Common myeloid progenitor, CD34-positive (primary cell): Measurements from ENCODE around the gene CSF2.

ENCODE experiments used
- CTCF ChIA-PET: fragments of 350-600 bp; sonication (Branson Sonifier 250); formaldehyde crosslinking; loops from one replicate; lab custom pipeline; 2021; ENCODE audit warnings: antibody characterized with exemption; lab: Charles Lee
- POLR2A ChIA-PET: fragments of 350-600 bp; sonication (Branson Sonifier 250); formaldehyde crosslinking; loops from one replicate; lab custom pipeline; 2021; ENCODE audit warnings: antibody characterized with exemption; lab: Charles Lee
- DNase-seq, 3 donors: peaks; one replicate each; pipeline versions ENCODE4 v3.0.0 to v3.0.0-alpha.2; 2013
- H3K27ac ChIP-seq, 2 experiments: 1 replicate in 1 of 2; 2 replicates in 1 of 2; pipeline ENCODE4 v1.7.0; 2013; ENCODE audit warnings: inconsistent platforms in 2 of 2, low read length in 2 of 2, mild to moderate bottlenecking in 2 of 2, low read depth in 1 of 2, moderate library complexity in 1 of 2; ENCODE audit not compliant: severe bottlenecking in 2 of 2, insufficient read depth in 1 of 2, poor library complexity in 1 of 2
- H3K27me3 ChIP-seq, 5 experiments: replicated peaks in 2 of 5; 1 replicate in 3 of 5; 2 replicates in 2 of 5; pipeline versions ENCODE4 v1.6.1 to v1.7.0; 2013; ENCODE audit warnings: low read length in 4 of 5, mild to moderate bottlenecking in 2 of 5, moderate library complexity in 2 of 5, inconsistent platforms in 1 of 5; ENCODE audit not compliant: insufficient read depth in 5 of 5, control insufficient read depth in 4 of 5
- H3K36me3 ChIP-seq, 4 experiments: 1 replicate in 2 of 4; 2 replicates in 2 of 4; pipeline versions ENCODE4 v1.6.1 to v1.7.0; 2013; ENCODE audit warnings: low read length in 3 of 4, control low read depth in 1 of 4, mild to moderate bottlenecking in 1 of 4; ENCODE audit not compliant: control insufficient read depth in 4 of 4, insufficient read depth in 4 of 4
- H3K4me1 ChIP-seq, 4 experiments: 1 replicate in 3 of 4; 2 replicates in 1 of 4; pipeline versions ENCODE4 v1.6.1 to v1.7.1; 2013; ENCODE audit warnings: low read length in 3 of 4, mild to moderate bottlenecking in 3 of 4, control low read depth in 1 of 4, inconsistent platforms in 1 of 4, moderate library complexity in 1 of 4; ENCODE audit not compliant: control insufficient read depth in 4 of 4, insufficient read depth in 4 of 4; ENCODE audit errors: control extremely low read depth in 1 of 4
- H3K4me3 ChIP-seq, 7 experiments: 1 replicate in 4 of 7; 2 replicates in 3 of 7; pipeline versions ENCODE4 v1.5.1 to v1.7.0; 2013; ENCODE audit warnings: mild to moderate bottlenecking in 7 of 7, low read length in 6 of 7, moderate library complexity in 6 of 7, inconsistent platforms in 2 of 7, low read depth in 2 of 7, control low read depth in 1 of 7; ENCODE audit not compliant: insufficient read depth in 4 of 7, control insufficient read depth in 1 of 7; ENCODE audit errors: extremely low read depth in 1 of 7
- H3K9me3 ChIP-seq, 5 experiments: 1 replicate in 4 of 5; 2 replicates in 1 of 5; pipeline versions ENCODE4 v1.6.1 to v1.7.1; 2013; ENCODE audit warnings: low read length in 4 of 5, mild to moderate bottlenecking in 2 of 5, inconsistent platforms in 1 of 5, low read depth in 1 of 5, moderate library complexity in 1 of 5; ENCODE audit not compliant: control insufficient read depth in 4 of 5, insufficient read depth in 2 of 5; ENCODE audit errors: control extremely low read depth in 1 of 5
- WGBS: methylation state at CpG from one replicate; pipeline ENCODE4 v1.1.5; 2013; ENCODE audit not compliant: insufficient coverage; 5-methylcytosine and 5-hydroxymethylcytosine counted together

The CSF2 gene

GRCh38 chr5:132029609-132030330 lies 43.8 kb upstream of the CSF2 start:
- ChIA-PET CTCF (interaction anchor here (0.6 to 0.7 kb wide), 3 partner anchors 9 to 442 kb away, joined by 3 read pairs; no protein-coding TSS in a partner anchor), POLR2A (no interaction called here)
- Histone ChIP-seq H3K9me3 (peaks cover 0 to 4% (median 0%) of the 10 kb centered on the region in 5 experiments), H3K36me3 (no peaks in the 10 kb centered on the region), H3K4me3 (no peak overlapping the region), H3K27ac (no peak overlapping the region), H3K27me3 (no peaks in the 10 kb centered on the region), H3K4me1 (no peaks in the 10 kb centered on the region)
- WGBS = 90% methylated on average over 4 of the region's 4 CpGs
- DNase-seq = no peak

GRCh38 chr5:132030610-132031009 lies 43.0 kb upstream of the CSF2 start:
- H3K36me3 ChIP-seq = no peaks in the 10 kb centered on the region
- no peaks in the 10 kb centered on the region for H3K4me1 ChIP-seq
- peaks cover 0 to 4% (median 0%) of the 10 kb centered on the region in 5 experiments for H3K9me3 ChIP-seq
- no peaks in the 10 kb centered on the region for H3K27me3 ChIP-seq
- 100% methylated on average over 1 of the region's 2 CpGs for WGBS
- no peak overlapping the region for H3K4me3 ChIP-seq
- no peak overlapping the region for H3K27ac ChIP-seq
- DNase-seq = no peak
- ChIA-PET CTCF (interaction anchor here (1.5 to 1.7 kb wide), 2 partner anchors 18 to 35 kb away, joined by 3 read pairs; no protein-coding TSS in a partner anchor), POLR2A (no interaction called here)

- Histone ChIP-seq H3K36me3 (no peaks in the 10 kb centered on the region), H3K27ac (no peak overlapping the region), H3K9me3 (peaks cover 0 to 4% (median 0%) of the 10 kb centered on the region in 5 experiments), H3K27me3 (no peaks in the 10 kb centered on the region), H3K4me1 (no peaks in the 10 kb centered on the region), H3K4me3 (no peak overlapping the region)
- CTCF ChIA-PET = interaction anchor here (1.7 kb wide), 1 partner anchor 19 kb away, joined by 3 read pairs; no protein-coding TSS in a partner anchor
- no peak for DNase-seq
- POLR2A ChIA-PET = no interaction called here
Observed at GRCh38 chr5:132032196-132032595, 41.4 kb upstream of the CSF2 start.

GRCh38 chr5:132033122-132033521 lies 40.5 kb upstream of the CSF2 start:
- no peak for DNase-seq
- H3K36me3 ChIP-seq = no peaks in the 10 kb centered on the region
- ChIA-PET CTCF (no interaction called here), POLR2A (no interaction called here)
- WGBS = 100% methylated on average over 1 of the region's 4 CpGs
- no peak overlapping the region for H3K27ac ChIP-seq
- peaks cover 0 to 4% (median 0%) of the 10 kb centered on the region in 5 experiments for H3K9me3 ChIP-seq
- no peak overlapping the region for H3K4me3 ChIP-seq
- H3K27me3 ChIP-seq = no peaks in the 10 kb centered on the region
- H3K4me1 ChIP-seq = no peaks in the 10 kb centered on the region

GRCh38 chr5:132037353-132037752 lies 36.2 kb upstream of the CSF2 start:
- H3K4me3 ChIP-seq = no peak overlapping the region
- no peak for DNase-seq
- ChIA-PET CTCF (interaction anchor here (1.3 kb wide), 1 partner anchor 10 kb away, joined by 3 read pairs; no protein-coding TSS in a partner anchor), POLR2A (no interaction called here)
- no peaks in the 10 kb centered on the region for H3K4me1 ChIP-seq
- no peaks in the 10 kb centered on the region for H3K27me3 ChIP-seq
- no peak overlapping the region for H3K27ac ChIP-seq
- H3K36me3 ChIP-seq = no peaks in the 10 kb centered on the region
- WGBS = no CpG with 5 or more reads among the region's 2 CpGs
- H3K9me3 ChIP-seq = peaks cover 0 to 4% (median 3%) of the 10 kb centered on the region in 5 experiments

GRCh38 chr5:132044207-132044606 lies 29.4 kb upstream of the CSF2 start:
- H3K4me1 ChIP-seq = peaks cover 3 to 11% (median 6%) of the 10 kb centered on the region in 4 experiments
- no peak overlapping the region for H3K27ac ChIP-seq
- CTCF ChIA-PET = interaction anchor here (1.0 kb wide), 1 partner anchor 455 kb away, joined by 3 read pairs; no protein-coding TSS in a partner anchor
- no peaks in the 10 kb centered on the region for H3K27me3 ChIP-seq
- H3K36me3 ChIP-seq = no peaks in the 10 kb centered on the region
- peak overlapping the region in 1 of 7 experiments; percentile 2 for H3K4me3 ChIP-seq
- peak in 2 of 3 donors; percentile 17 to 20 for DNase-seq
- peaks cover 0 to 3% (median 3%) of the 10 kb centered on the region in 5 experiments for H3K9me3 ChIP-seq
- POLR2A ChIA-PET = no interaction called here
- WGBS = 25% methylated on average over 6 of the region's 10 CpGs

GRCh38 chr5:132046880-132047299 lies 26.7 kb upstream of the CSF2 start:
- Histone ChIP-seq H3K27me3 (no peaks in the 10 kb centered on the region), H3K4me1 (peaks cover 3 to 30% (median 21%) of the 10 kb centered on the region in 4 experiments), H3K4me3 (no peak overlapping the region), H3K36me3 (no peaks in the 10 kb centered on the region), H3K27ac (no peak overlapping the region), H3K9me3 (peaks cover 0 to 3% (median 0%) of the 10 kb centered on the region in 5 experiments)
- 100% methylated on average over 5 of the region's 7 CpGs for WGBS
- ChIA-PET CTCF (interaction anchor here (1.2 kb wide), 1 partner anchor 10 kb away, joined by 3 read pairs; no protein-coding TSS in a partner anchor), POLR2A (no interaction called here)
- no peak for DNase-seq
